Measurements from ENCODE around the gene YBX2. TPM values are rescaled to one million over a fixed set of nuclear protein-coding genes. Genes with fewer than 3 reads are reported as not detected.

YBX2 gene
- total and polyA plus RNA-seq, 2 donors (not counting 3 experiments of a cell fraction or from before 2014, with no cell fraction given): 0.15 to 0.31 TPM

GRCh38 chr17:7262192-7262934, 32.1 kb downstream of the YBX2 start, which contains the start of gene CLDN7:
TSS of gene CLDN7 (minus strand) at chr17:7262478. CDS start at chr17:7262043, 435 bp downstream.
- no TSS peak for BruUV-seq (replicated peaks)
- Histone ChIP-seq H3K4me2 (ENCODE audit: insufficient read depth, low read length) (peak within 1 kb of the TSS; percentile 31), H4K20me1 (replicated peaks; ENCODE audit: control insufficient read depth, extremely low read depth, insufficient read depth, low read length) (no peaks in the 10 kb centered on the region), H3K4me1 (ENCODE audit: control insufficient read depth, extremely low read depth, insufficient read depth, low read length) (peaks cover 26% of the 10 kb centered on the region), H3K9me1 (replicated peaks; ENCODE audit: control insufficient read depth, extremely low read depth, insufficient read depth, low read length) (no peaks in the 10 kb centered on the region), H3K27ac (ENCODE audit: insufficient read depth, low read depth, low read length) (no peak within 1 kb of the TSS), H3K79me2 (ENCODE audit: control insufficient read depth, insufficient read depth, low read length) (no peaks in the 10 kb centered on the region), H3K9ac (replicated peaks; ENCODE audit: extremely low read depth, insufficient read depth, low read length) (peak within 1 kb of the TSS; percentile 29), H2AFZ (ENCODE audit: low read depth, low read length) (peak within 1 kb of the TSS; percentile 81), H3K36me3 (ENCODE audit: control insufficient read depth in 2 of 2, extremely low read depth in 1 of 2, insufficient read depth in 2 of 2, low read length in 2 of 2) (peaks cover 0 to 8% of the 10 kb centered on the region in 2 experiments), H3K27me3 (ENCODE audit: control insufficient read depth in 2 of 2, insufficient read depth in 2 of 2, low read length in 2 of 2) (no peaks in the 10 kb centered on the region), H3K4me3 (replicated peaks in 1 of 3; ENCODE audit: insufficient read depth in 1 of 3, low read depth in 1 of 3, low read length in 3 of 3) (peak within 1 kb of the TSS; percentile 19 to 35 (median 22)), H3K9me3 (replicated peaks; ENCODE audit: control insufficient read depth, insufficient read depth, low read length) (no peaks in the 10 kb centered on the region)
- DNase-seq (ENCODE audit: low read depth, low spot score): no peak
- FAIRE-seq: no peak
- intact Hi-C loops (cut with micrococcal nuclease): no loop called here
- dilution Hi-C loops (cut with MboI; ENCODE audit: extremely low pct_ligation_motif_present, low sequenced_read_pairs): no loop called here
- POLR2A ChIA-PET: no interaction called here
- TF ChIP-seq POLR2AphosphoS5 (IDR thresholded peaks at IDR 0.05; ENCODE audit: insufficient read depth, low read depth, low read length) (no peak), GATA2 (IDR thresholded peaks at IDR 0.05; ENCODE audit: insufficient read depth, insufficient read length, low read depth, low read length) (no peak)
- CTCF ChIA-PET: interaction anchor here (1.1 kb wide), 1 partner anchor 35 kb away, joined by 3 read pairs; no protein-coding TSS in a partner anchor

DNA sequence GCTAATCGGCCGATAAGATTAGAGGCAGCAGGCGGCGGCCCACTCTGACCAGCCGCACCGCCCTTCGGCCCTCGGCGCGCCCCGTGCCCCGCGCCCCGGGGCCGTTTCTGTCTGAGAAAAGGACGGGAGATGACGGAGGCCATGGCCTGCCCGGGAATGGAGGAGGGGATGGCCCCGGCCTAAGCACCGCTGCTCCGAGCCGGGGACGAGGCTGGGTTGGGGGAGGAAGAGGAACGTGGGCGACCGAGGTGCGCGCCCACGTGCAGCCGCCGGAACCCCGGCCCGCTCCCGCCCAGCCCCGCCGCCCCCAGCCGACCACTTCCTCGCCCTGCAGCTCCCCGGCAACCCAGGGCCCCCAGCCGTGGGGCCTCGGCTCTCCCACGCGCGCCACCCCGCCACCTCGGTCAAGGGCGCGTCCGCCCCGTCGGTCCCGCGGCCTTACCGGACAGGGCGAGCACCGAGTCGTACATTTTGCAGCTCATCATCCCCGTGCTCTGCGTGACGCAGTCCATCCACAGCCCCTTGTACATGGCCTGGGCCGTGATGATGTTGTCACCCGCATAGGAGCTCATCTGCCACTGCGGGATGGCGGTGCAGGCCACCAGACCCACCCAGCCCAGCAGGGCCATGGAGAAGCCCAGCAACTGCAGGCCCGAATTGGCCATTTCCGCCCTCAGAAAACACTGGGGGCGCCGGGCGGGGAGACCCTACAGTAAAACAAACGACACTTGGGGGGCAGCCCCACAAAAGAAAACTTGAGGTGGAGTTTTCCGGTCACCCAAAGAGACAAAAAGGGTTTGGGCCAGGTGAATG, 32.9 kb downstream of the YBX2 start:
- TF ChIP-seq POLR2A (IDR thresholded peaks at IDR 0.05; ENCODE audit: low read depth, low read length) (no peak), FOS (IDR thresholded peaks at IDR 0.05; ENCODE audit: borderline replicate concordance, insufficient read depth, low read length) (no peak), GATA2 (IDR thresholded peaks at IDR 0.05; ENCODE audit: insufficient read depth, insufficient read length, low read depth, low read length) (no peak), EZH2 (IDR thresholded peaks at IDR 0.05; ENCODE audit: borderline replicate concordance, low read depth, low read length, severe bottlenecking) (no peak), MAX (IDR thresholded peaks at IDR 0.05; ENCODE audit: insufficient read depth, insufficient read length) (no peak), MYC (IDR thresholded peaks at IDR 0.05; ENCODE audit: low read depth, low read length) (no peak), POLR2AphosphoS5 (IDR thresholded peaks at IDR 0.05; ENCODE audit: insufficient read depth, low read depth, low read length) (no peak), JUN (IDR thresholded peaks at IDR 0.05; ENCODE audit: borderline replicate concordance, insufficient read depth, insufficient read length, low read depth) (no peak)
- TF ChIP-seq, protein P1, sequence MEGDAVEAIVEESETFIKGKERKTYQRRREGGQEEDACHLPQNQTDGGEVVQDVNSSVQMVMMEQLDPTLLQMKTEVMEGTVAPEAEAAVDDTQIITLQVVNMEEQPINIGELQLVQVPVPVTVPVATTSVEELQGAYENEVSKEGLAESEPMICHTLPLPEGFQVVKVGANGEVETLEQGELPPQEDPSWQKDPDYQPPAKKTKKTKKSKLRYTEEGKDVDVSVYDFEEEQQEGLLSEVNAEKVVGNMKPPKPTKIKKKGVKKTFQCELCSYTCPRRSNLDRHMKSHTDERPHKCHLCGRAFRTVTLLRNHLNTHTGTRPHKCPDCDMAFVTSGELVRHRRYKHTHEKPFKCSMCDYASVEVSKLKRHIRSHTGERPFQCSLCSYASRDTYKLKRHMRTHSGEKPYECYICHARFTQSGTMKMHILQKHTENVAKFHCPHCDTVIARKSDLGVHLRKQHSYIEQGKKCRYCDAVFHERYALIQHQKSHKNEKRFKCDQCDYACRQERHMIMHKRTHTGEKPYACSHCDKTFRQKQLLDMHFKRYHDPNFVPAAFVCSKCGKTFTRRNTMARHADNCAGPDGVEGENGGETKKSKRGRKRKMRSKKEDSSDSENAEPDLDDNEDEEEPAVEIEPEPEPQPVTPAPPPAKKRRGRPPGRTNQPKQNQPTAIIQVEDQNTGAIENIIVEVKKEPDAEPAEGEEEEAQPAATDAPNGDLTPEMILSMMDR (IDR thresholded peaks at IDR 0.05; ENCODE audit: extremely low read depth in 1 of 2, insufficient read depth in 1 of 2, low read depth in 1 of 2, low read length in 2 of 2): no peak
- Histone ChIP-seq H3K36me3 (ENCODE audit: control insufficient read depth in 2 of 2, extremely low read depth in 1 of 2, insufficient read depth in 2 of 2, low read length in 2 of 2) (peaks cover under 1 to 12% of the 10 kb centered on the region in 2 experiments), H3K9me3 (replicated peaks; ENCODE audit: control insufficient read depth, insufficient read depth, low read length) (no peaks in the 10 kb centered on the region), H3K27me3 (ENCODE audit: control insufficient read depth in 2 of 2, insufficient read depth in 2 of 2, low read length in 2 of 2) (no peaks in the 10 kb centered on the region), H3K9ac (replicated peaks; ENCODE audit: extremely low read depth, insufficient read depth, low read length) (peak overlapping the region; percentile 29), H3K9me1 (replicated peaks; ENCODE audit: control insufficient read depth, extremely low read depth, insufficient read depth, low read length) (no peaks in the 10 kb centered on the region), H2AFZ (ENCODE audit: low read depth, low read length) (peak overlapping the region; percentile 52), H3K4me3 (replicated peaks in 1 of 3; ENCODE audit: insufficient read depth in 1 of 3, low read depth in 1 of 3, low read length in 3 of 3) (peak overlapping the region; percentile 19 to 35 (median 22)), H3K79me2 (ENCODE audit: control insufficient read depth, insufficient read depth, low read length) (no peaks in the 10 kb centered on the region), H3K4me1 (ENCODE audit: control insufficient read depth, extremely low read depth, insufficient read depth, low read length) (peaks cover 26% of the 10 kb centered on the region), H4K20me1 (replicated peaks; ENCODE audit: control insufficient read depth, extremely low read depth, insufficient read depth, low read length) (no peaks in the 10 kb centered on the region), H3K4me2 (ENCODE audit: insufficient read depth, low read length) (peak overlapping the region; percentile 31), H3K27ac (ENCODE audit: insufficient read depth, low read depth, low read length) (no peak overlapping the region)
- no peak for DNase-seq (ENCODE audit: low read depth, low spot score)
- intact Hi-C loops (cut with micrococcal nuclease) (loop anchor here (1.0 to 2.0 kb wide), 2 partner anchors 9 to 41 kb away; partner anchors contain the start of gene ELP5), dilution Hi-C loops (cut with MboI; ENCODE audit: extremely low pct_ligation_motif_present, low sequenced_read_pairs) (no loop called here)
- POLR2A ChIA-PET: no interaction called here
- no TSS peak for BruUV-seq (replicated peaks)
- FAIRE-seq: no peak
- CTCF ChIA-PET: interaction anchor here (1.1 kb wide), 1 partner anchor 36 kb away, joined by 3 read pairs; no protein-coding TSS in a partner anchor

All from endothelial cell of umbilical vein (primary cell).